ENCODE results near the gene LTBP1.

Gene LTBP1

DNA sequence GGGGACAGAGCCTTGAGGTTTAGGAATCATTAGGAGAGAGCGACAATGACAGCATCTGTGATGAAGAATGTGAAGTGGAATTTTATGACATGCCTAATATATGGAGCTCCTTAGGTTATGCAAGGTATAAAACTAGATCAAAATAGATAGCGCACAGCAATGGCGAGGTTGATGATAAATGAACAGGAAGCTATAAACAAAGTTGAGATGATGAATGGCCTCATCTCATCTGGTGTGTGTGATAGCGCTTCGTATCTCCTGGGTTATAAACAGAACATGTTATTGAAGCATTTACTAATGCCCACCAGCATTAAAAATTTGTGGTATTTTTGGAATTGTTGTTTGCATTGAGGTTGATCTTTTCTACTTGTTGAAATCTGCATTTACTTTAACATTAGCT, 231.5 kb downstream of the LTBP1 start:
- Histone ChIP-seq H3K4me3 (ENCODE audit: low read depth, low read length) (no peak overlapping the region), H3K27me3 (ENCODE audit: control insufficient read depth, insufficient read depth, low read length) (no peaks in the 10 kb centered on the region), H3K9me3 (ENCODE audit: control insufficient read depth, insufficient read depth, low read length) (no peaks in the 10 kb centered on the region), H3K36me3 (ENCODE audit: control insufficient read depth, insufficient read depth, low read length) (no peaks in the 10 kb centered on the region), H3K9ac (ENCODE audit: low read depth, low read length) (no peak overlapping the region), H3K4me1 (ENCODE audit: control insufficient read depth, insufficient read depth, low read length) (no peaks in the 10 kb centered on the region)

DNA sequence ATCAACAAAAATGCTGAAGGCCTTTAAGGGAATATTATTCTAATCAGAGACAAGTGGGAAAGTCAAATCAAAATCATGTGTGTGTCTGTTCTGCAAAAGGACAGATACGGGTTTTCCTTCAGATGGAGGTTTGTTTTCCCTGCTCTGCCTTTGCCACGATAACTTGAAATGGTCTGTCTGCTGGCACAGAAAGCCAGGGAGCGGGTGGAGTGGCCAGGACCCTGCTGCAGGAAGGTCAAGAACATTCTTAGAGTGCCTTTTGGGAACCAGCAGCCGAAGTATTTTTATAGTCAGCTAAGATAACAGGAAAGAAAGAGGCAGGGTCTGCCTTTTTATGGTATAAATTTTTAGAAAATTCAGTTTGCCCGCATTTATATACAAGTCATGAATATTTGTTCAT, 234.2 kb downstream of the LTBP1 start:
- Histone ChIP-seq H3K4me1 (ENCODE audit: control insufficient read depth, insufficient read depth, low read length) (no peaks in the 10 kb centered on the region), H3K36me3 (ENCODE audit: control insufficient read depth, insufficient read depth, low read length) (no peaks in the 10 kb centered on the region), H3K9ac (ENCODE audit: low read depth, low read length) (no peak overlapping the region), H3K27me3 (ENCODE audit: control insufficient read depth, insufficient read depth, low read length) (no peaks in the 10 kb centered on the region), H3K9me3 (ENCODE audit: control insufficient read depth, insufficient read depth, low read length) (no peaks in the 10 kb centered on the region), H3K4me3 (ENCODE audit: low read depth, low read length) (no peak overlapping the region)

DNA sequence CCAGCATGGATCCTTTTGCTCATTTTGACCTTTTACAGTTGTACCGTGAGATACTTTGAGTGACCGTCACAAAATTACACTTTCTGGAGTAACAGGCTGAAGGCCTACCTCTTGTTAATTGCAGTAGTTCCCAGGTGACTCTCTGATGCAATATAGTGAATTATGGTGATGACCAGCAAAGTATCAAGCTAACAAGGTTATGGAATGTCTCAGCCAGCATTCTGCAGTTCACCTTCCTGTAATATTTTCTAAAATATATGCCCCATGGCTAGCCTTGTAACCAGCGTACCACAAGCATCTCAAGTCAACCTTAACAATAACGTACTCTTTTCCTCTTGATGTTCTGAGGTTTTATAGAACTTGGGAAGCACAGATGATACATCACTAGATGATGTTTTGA, 234.7 kb downstream of the LTBP1 start:
- H3K36me3 ChIP-seq (ENCODE audit: control insufficient read depth, insufficient read depth, low read length), result no peaks in the 10 kb centered on the region
- H3K27me3 ChIP-seq (ENCODE audit: control insufficient read depth, insufficient read depth, low read length), result no peaks in the 10 kb centered on the region
- no peaks in the 10 kb centered on the region for H3K9me3 ChIP-seq (ENCODE audit: control insufficient read depth, insufficient read depth, low read length)
- H3K9ac ChIP-seq (ENCODE audit: low read depth, low read length), result no peak overlapping the region
- no peaks in the 10 kb centered on the region for H3K4me1 ChIP-seq (ENCODE audit: control insufficient read depth, insufficient read depth, low read length)
- no peak overlapping the region for H3K4me3 ChIP-seq (ENCODE audit: low read depth, low read length)

- H3K36me3 ChIP-seq (ENCODE audit: control insufficient read depth, insufficient read depth, low read length), result no peaks in the 10 kb centered on the region
- H3K9me3 ChIP-seq (ENCODE audit: control insufficient read depth, insufficient read depth, low read length), result no peaks in the 10 kb centered on the region
- H3K4me3 ChIP-seq (ENCODE audit: low read depth, low read length), result no peak overlapping the region
- H3K4me1 ChIP-seq (ENCODE audit: control insufficient read depth, insufficient read depth, low read length), result no peaks in the 10 kb centered on the region
- H3K9ac ChIP-seq (ENCODE audit: low read depth, low read length), result no peak overlapping the region
- no peaks in the 10 kb centered on the region for H3K27me3 ChIP-seq (ENCODE audit: control insufficient read depth, insufficient read depth, low read length)
Measured at GRCh38 chr2:33184041-33184440, 237.3 kb downstream of the LTBP1 start.

DNA sequence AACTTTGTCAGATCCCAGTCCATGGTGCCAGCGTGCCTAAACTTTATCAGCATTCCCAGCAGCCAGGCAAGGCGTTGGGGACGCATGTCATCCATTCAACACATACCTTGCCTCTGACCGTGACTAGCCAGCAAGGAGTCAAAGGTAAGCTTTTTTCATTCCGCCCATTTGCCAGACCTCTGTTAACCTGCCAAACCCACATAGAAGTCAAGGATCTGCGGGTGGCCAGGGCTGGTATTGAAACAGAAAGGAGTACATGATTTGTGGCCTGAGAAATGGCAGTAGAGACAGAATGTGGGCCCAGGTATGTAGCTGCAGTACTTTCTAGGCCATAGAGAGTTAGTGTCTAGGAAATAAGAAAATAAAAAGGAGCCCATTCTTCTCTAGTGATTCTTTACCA, 240.2 kb downstream of the LTBP1 start:
- no peaks in the 10 kb centered on the region for H3K9me3 ChIP-seq (ENCODE audit: control insufficient read depth, insufficient read depth, low read length)
- no peak overlapping the region for H3K4me3 ChIP-seq (ENCODE audit: low read depth, low read length)
- H3K9ac ChIP-seq (ENCODE audit: low read depth, low read length), result no peak overlapping the region
- H3K36me3 ChIP-seq (ENCODE audit: control insufficient read depth, insufficient read depth, low read length), result no peaks in the 10 kb centered on the region
- H3K27me3 ChIP-seq (ENCODE audit: control insufficient read depth, insufficient read depth, low read length), result no peaks in the 10 kb centered on the region
- no peaks in the 10 kb centered on the region for H3K4me1 ChIP-seq (ENCODE audit: control insufficient read depth, insufficient read depth, low read length)

GRCh38 chr2:33188799-33189198, 242.0 kb downstream of the LTBP1 start:
- no peaks in the 10 kb centered on the region for H3K27me3 ChIP-seq (ENCODE audit: control insufficient read depth, insufficient read depth, low read length)
- no peaks in the 10 kb centered on the region for H3K36me3 ChIP-seq (ENCODE audit: control insufficient read depth, insufficient read depth, low read length)
- H3K4me1 ChIP-seq (ENCODE audit: control insufficient read depth, insufficient read depth, low read length), result no peaks in the 10 kb centered on the region
- H3K9me3 ChIP-seq (ENCODE audit: control insufficient read depth, insufficient read depth, low read length), result no peaks in the 10 kb centered on the region
- H3K9ac ChIP-seq (ENCODE audit: low read depth, low read length), result no peak overlapping the region
- H3K4me3 ChIP-seq (ENCODE audit: low read depth, low read length), result no peak overlapping the region

GRCh38 chr2:33190393-33190937, 243.7 kb downstream of the LTBP1 start:
- Histone ChIP-seq H3K4me3 (ENCODE audit: low read depth, low read length) (no peak overlapping the region), H3K36me3 (ENCODE audit: control insufficient read depth, insufficient read depth, low read length) (no peaks in the 10 kb centered on the region), H3K9ac (ENCODE audit: low read depth, low read length) (no peak overlapping the region), H3K9me3 (ENCODE audit: control insufficient read depth, insufficient read depth, low read length) (no peaks in the 10 kb centered on the region), H3K4me1 (ENCODE audit: control insufficient read depth, insufficient read depth, low read length) (no peaks in the 10 kb centered on the region), H3K27me3 (ENCODE audit: control insufficient read depth, insufficient read depth, low read length) (no peaks in the 10 kb centered on the region)

- H3K27me3 ChIP-seq (ENCODE audit: control insufficient read depth, insufficient read depth, low read length), result no peaks in the 10 kb centered on the region
- H3K4me1 ChIP-seq (ENCODE audit: control insufficient read depth, insufficient read depth, low read length), result no peaks in the 10 kb centered on the region
- no peak overlapping the region for H3K9ac ChIP-seq (ENCODE audit: low read depth, low read length)
- H3K4me3 ChIP-seq (ENCODE audit: low read depth, low read length), result no peak overlapping the region
- H3K9me3 ChIP-seq (ENCODE audit: control insufficient read depth, insufficient read depth, low read length), result no peaks in the 10 kb centered on the region
- H3K36me3 ChIP-seq (ENCODE audit: control insufficient read depth, insufficient read depth, low read length), result no peaks in the 10 kb centered on the region
Measured at GRCh38 chr2:33195891-33196290, 249.1 kb downstream of the LTBP1 start.

GRCh38 chr2:33196700-33197099, 249.9 kb downstream of the LTBP1 start:
- Histone ChIP-seq H3K4me3 (ENCODE audit: low read depth, low read length) (no peak overlapping the region), H3K4me1 (ENCODE audit: control insufficient read depth, insufficient read depth, low read length) (no peaks in the 10 kb centered on the region), H3K9ac (ENCODE audit: low read depth, low read length) (no peak overlapping the region), H3K9me3 (ENCODE audit: control insufficient read depth, insufficient read depth, low read length) (no peaks in the 10 kb centered on the region), H3K27me3 (ENCODE audit: control insufficient read depth, insufficient read depth, low read length) (no peaks in the 10 kb centered on the region), H3K36me3 (ENCODE audit: control insufficient read depth, insufficient read depth, low read length) (no peaks in the 10 kb centered on the region)

- H3K9me3 ChIP-seq (ENCODE audit: control insufficient read depth, insufficient read depth, low read length), result no peaks in the 10 kb centered on the region
- no peaks in the 10 kb centered on the region for H3K4me1 ChIP-seq (ENCODE audit: control insufficient read depth, insufficient read depth, low read length)
- no peaks in the 10 kb centered on the region for H3K27me3 ChIP-seq (ENCODE audit: control insufficient read depth, insufficient read depth, low read length)
- no peak overlapping the region for H3K9ac ChIP-seq (ENCODE audit: low read depth, low read length)
- H3K4me3 ChIP-seq (ENCODE audit: low read depth, low read length), result no peak overlapping the region
- H3K36me3 ChIP-seq (ENCODE audit: control insufficient read depth, insufficient read depth, low read length), result no peaks in the 10 kb centered on the region
Measured at GRCh38 chr2:33197198-33197938, 250.6 kb downstream of the LTBP1 start.

DNA sequence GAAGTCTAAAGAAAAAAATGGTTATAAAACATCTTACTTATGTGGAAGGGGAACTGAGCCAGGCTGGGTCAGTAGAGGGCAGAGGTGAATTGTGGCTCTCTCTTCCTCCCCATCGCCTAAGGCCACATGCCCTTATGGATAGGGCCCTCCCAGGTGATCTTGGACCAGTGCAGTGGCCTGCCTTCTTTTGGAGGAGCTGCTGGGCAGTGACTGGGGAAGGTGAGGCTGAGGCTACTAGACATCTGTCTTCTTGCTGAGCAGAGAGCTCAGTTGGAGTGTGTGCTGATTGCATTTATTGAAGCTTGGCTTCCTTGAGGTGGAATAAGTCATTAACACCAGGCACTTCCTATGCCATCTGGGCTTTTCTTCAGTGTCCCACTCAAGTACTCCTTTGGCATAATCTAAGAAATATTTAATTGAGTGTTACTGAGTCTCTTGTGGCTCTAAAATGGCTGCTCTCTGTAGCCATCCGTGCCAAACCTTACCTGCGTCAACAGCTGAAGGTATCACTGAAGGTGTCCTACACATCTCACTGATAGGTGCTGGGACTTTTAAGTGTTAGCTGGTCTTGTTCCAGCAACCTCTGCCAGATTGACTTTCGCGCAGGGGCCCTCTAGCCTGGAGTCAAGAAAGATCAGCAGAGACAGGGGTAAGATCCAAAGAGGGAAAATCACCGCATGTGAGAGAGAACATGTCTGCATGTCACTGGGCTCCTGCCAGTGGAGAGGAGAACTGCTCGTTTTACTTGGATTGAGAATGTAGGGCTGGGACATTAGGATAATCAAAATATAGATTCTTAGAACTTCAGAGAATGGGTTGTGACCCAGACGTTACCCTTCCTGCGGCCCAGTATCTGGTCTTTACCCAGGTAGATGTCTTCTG, 256.1 kb downstream of the LTBP1 start:
- Histone ChIP-seq H3K4me3 (ENCODE audit: low read depth, low read length) (no peak overlapping the region), H3K9ac (ENCODE audit: low read depth, low read length) (no peak overlapping the region), H3K27me3 (ENCODE audit: control insufficient read depth, insufficient read depth, low read length) (no peaks in the 10 kb centered on the region), H3K36me3 (ENCODE audit: control insufficient read depth, insufficient read depth, low read length) (no peaks in the 10 kb centered on the region), H3K9me3 (ENCODE audit: control insufficient read depth, insufficient read depth, low read length) (no peaks in the 10 kb centered on the region), H3K4me1 (ENCODE audit: control insufficient read depth, insufficient read depth, low read length) (no peaks in the 10 kb centered on the region)

GRCh38 chr2:33204945-33205344, 258.2 kb downstream of the LTBP1 start:
- Histone ChIP-seq H3K4me3 (ENCODE audit: low read depth, low read length) (no peak overlapping the region), H3K36me3 (ENCODE audit: control insufficient read depth, insufficient read depth, low read length) (no peaks in the 10 kb centered on the region), H3K9ac (ENCODE audit: low read depth, low read length) (no peak overlapping the region), H3K9me3 (ENCODE audit: control insufficient read depth, insufficient read depth, low read length) (no peaks in the 10 kb centered on the region), H3K27me3 (ENCODE audit: control insufficient read depth, insufficient read depth, low read length) (no peaks in the 10 kb centered on the region), H3K4me1 (ENCODE audit: control insufficient read depth, insufficient read depth, low read length) (no peaks in the 10 kb centered on the region)

Measured in iPS-15b (cell line).